Measurements from ENCODE around the gene OGG1. TPM values are rescaled to one million over a fixed set of nuclear protein-coding genes. Genes with fewer than 3 reads are reported as not detected.

The OGG1 gene
- total and polyA plus RNA-seq, 9 of the 15 experiments (the other 6 are each of a cell fraction or from before 2014, with no cell fraction given), result 6.6 to 33.0 (median 24.4) TPM

DNA sequence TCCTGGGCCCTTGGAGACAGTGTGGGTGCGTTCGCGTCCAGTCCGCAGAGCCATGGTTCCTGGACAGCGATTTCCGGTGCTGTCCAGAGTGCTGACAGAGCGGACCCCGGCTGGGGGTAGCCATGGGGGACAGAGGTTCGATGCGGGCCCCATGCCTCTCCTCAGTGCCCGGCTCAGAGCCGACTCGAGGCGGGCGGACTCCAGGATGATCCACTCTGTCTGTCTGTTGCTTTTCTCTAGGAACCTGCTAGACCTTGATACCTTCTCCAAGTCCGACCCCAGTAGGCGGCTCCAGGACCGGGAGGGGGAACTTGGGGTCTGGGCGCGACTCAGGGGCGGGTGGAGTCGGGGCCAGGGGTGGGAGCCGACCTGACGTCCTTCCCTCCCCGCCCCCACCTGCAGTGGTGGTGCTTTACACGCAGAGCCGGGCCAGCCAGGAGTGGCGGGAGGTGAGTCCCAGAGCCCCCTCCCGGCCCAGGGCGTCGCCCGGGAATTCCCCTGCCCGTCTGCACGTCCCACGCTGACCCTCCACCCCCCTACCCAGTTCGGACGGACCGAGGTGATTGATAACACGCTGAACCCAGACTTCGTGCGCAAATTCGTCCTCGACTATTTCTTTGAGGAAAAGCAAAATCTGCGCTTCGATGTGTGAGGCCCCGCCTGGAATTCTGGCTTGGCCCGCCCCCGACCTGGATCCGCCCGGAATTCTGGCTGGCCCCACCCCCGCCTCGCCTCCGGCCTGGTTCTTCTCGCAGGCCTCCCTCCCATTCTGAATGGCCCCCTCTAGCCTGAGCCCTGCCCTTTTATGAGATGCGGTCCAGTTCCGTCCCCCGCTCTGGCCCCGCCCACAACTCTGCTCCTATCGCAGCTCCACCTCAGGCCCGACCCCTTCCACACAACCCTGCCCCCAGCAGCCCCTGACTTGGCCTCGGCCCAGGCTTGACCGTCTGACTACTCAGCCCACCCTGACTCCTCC is 45.1 kb upstream of the OGG1 start (continued):
- TF ChIP-seq, protein P1, sequence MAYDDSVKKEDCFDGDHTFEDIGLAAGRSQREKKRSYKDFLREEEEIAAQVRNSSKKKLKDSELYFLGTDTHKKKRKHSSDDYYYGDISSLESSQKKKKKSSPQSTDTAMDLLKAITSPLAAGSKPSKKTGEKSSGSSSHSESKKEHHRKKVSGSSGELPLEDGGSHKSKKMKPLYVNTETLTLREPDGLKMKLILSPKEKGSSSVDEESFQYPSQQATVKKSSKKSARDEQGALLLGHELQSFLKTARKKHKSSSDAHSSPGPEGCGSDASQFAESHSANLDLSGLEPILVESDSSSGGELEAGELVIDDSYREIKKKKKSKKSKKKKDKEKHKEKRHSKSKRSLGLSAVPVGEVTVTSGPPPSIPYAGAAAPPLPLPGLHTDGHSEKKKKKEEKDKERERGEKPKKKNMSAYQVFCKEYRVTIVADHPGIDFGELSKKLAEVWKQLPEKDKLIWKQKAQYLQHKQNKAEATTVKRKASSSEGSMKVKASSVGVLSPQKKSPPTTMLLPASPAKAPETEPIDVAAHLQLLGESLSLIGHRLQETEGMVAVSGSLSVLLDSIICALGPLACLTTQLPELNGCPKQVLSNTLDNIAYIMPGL (CRISPR knock-in tag; IDR thresholded peaks at IDR 0.05), result no peak
- no peak for TF ChIP-seq PHF20 (IDR thresholded peaks at IDR 0.05; ENCODE audit: partially characterized antibody)
- TF ChIP-seq NEUROD1 (IDR thresholded peaks at IDR 0.05; ENCODE audit: borderline replicate concordance, low read depth, low read length, partially characterized antibody), result no peak
- TF ChIP-seq KAT7 (CRISPR knock-in tag; IDR thresholded peaks at IDR 0.05; ENCODE audit: borderline replicate concordance), result no peak
- TF ChIP-seq, protein P2, sequence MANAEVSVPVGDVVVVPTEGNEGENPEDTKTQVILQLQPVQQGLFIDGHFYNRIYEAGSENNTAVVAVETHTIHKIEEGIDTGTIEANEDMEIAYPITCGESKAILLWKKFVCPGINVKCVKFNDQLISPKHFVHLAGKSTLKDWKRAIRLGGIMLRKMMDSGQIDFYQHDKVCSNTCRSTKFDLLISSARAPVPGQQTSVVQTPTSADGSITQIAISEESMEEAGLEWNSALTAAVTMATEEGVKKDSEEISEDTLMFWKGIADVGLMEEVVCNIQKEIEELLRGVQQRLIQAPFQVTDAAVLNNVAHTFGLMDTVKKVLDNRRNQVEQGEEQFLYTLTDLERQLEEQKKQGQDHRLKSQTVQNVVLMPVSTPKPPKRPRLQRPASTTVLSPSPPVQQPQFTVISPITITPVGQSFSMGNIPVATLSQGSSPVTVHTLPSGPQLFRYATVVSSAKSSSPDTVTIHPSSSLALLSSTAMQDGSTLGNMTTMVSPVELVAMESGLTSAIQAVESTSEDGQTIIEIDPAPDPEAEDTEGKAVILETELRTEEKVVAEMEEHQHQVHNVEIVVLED (CRISPR knock-in tag; IDR thresholded peaks at IDR 0.05), result peak; percentile 11; the same call in 1 of the 2 replicates
- no peak for TF ChIP-seq CHD4 (IDR thresholded peaks at IDR 0.05; ENCODE audit: insufficient read depth, insufficient replicate concordance, low read depth, low read length, poor library complexity, severe bottlenecking)
- TF ChIP-seq, protein P3, sequence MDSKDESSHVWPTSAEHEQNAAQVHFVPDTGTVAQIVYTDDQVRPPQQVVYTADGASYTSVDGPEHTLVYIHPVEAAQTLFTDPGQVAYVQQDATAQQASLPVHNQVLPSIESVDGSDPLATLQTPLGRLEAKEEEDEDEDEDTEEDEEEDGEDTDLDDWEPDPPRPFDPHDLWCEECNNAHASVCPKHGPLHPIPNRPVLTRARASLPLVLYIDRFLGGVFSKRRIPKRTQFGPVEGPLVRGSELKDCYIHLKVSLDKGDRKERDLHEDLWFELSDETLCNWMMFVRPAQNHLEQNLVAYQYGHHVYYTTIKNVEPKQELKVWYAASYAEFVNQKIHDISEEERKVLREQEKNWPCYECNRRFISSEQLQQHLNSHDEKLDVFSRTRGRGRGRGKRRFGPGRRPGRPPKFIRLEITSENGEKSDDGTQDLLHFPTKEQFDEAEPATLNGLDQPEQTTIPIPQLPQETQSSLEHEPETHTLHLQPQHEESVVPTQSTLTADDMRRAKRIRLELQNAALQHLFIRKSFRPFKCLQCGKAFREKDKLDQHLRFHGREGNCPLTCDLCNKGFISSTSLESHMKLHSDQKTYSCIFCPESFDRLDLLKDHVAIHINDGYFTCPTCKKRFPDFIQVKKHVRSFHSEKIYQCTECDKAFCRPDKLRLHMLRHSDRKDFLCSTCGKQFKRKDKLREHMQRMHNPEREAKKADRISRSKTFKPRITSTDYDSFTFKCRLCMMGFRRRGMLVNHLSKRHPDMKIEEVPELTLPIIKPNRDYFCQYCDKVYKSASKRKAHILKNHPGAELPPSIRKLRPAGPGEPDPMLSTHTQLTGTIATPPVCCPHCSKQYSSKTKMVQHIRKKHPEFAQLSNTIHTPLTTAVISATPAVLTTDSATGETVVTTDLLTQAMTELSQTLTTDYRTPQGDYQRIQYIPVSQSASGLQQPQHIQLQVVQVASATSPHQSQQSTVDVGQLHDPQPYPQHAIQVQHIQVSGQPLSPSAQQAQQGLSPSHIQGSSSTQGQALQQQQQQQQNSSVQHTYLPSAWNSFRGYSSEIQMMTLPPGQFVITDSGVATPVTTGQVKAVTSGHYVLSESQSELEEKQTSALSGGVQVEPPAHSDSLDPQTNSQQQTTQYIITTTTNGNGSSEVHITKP (IDR thresholded peaks at IDR 0.05; ENCODE audit: partially characterized antibody), result peak; percentile 37
- no peak for TF ChIP-seq CHD1 (IDR thresholded peaks at IDR 0.05; ENCODE audit: low read length)
- TF ChIP-seq, protein P4, sequence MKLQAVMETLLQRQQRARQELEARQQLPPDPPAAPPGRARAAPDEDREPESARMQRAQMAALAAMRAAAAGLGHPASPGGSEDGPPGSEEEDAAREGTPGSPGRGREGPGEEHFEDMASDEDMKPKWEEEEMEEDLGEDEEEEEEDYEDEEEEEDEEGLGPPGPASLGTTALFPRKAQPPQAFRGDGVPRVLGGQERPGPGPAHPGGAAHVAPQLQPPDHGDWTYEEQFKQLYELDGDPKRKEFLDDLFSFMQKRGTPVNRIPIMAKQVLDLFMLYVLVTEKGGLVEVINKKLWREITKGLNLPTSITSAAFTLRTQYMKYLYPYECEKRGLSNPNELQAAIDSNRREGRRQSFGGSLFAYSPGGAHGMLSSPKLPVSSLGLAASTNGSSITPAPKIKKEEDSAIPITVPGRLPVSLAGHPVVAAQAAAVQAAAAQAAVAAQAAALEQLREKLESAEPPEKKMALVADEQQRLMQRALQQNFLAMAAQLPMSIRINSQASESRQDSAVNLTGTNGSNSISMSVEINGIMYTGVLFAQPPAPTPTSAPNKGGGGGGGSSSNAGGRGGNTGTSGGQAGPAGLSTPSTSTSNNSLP (IDR thresholded peaks at IDR 0.05; ENCODE audit: borderline replicate concordance, low read depth, low read length), result no peak
